Activated naive CD4-positive, alpha-beta T cell treated with anti-CD3 and anti-CD28 coated beads for 36 hours (primary cell): ENCODE measurements around the gene CYP26B1. TPM values are rescaled to one million over a fixed set of nuclear protein-coding genes. Genes with fewer than 3 reads are reported as not detected.

Experiments
- CTCF ChIA-PET: fragments of 350-600 bp; sonication (Branson Sonifier 250); formaldehyde crosslinking; loops from one replicate; lab custom pipeline; 2021; ENCODE audit warnings: antibody characterized with exemption; lab: Charles Lee
- DNase-seq: peaks from one replicate; pipeline ENCODE4 v3.0.0-alpha.2; 2020
- H3K27ac Mint-ChIP-seq: one replicate; pipeline ENCODE4 v1.8.0; 2021; ENCODE audit warnings: mild to moderate bottlenecking, mixed read lengths
- H3K27me3 Mint-ChIP-seq: one replicate; pipeline ENCODE4 v1.8.0; 2021; ENCODE audit warnings: low read depth, mixed read lengths
- H3K36me3 Mint-ChIP-seq: one replicate; pipeline ENCODE4 v1.8.0; 2021; ENCODE audit warnings: low read depth, mixed read lengths
- H3K4me1 Mint-ChIP-seq: one replicate; pipeline ENCODE4 v1.8.0; 2021; ENCODE audit warnings: low read depth, mixed read lengths
- H3K4me3 Mint-ChIP-seq: one replicate; pipeline ENCODE4 v1.8.0; 2021; ENCODE audit warnings: mild to moderate bottlenecking, moderate library complexity, mixed read lengths
- H3K9me3 Mint-ChIP-seq: one replicate; pipeline ENCODE4 v1.8.0; 2021; ENCODE audit warnings: mixed read lengths
- intact Hi-C: fragments of 100-400 bp; cut with micrococcal nuclease; formaldehyde crosslinking; loops from one replicate; pipeline ENCODE4 v1.15.1; 2023
- total RNA-seq, 2 experiments: library from RNA; stranded (reverse); gene quantifications; one replicate each; pipeline ENCODE4 v1.2.3, GENCODE V29; 2021

CYP26B1 gene
- total RNA-seq, 2 experiments from 2014 or later: not detected

- CTCF ChIA-PET: interaction anchor here (0.6 kb wide), 1 partner anchor 201 kb away, joined by 3 read pairs; no protein-coding TSS in a partner anchor
- intact Hi-C loops: no loop called here
- H3K27ac Mint-ChIP-seq: no peak overlapping the region
- no peaks in the 10 kb centered on the region for H3K36me3 Mint-ChIP-seq
- H3K4me3 Mint-ChIP-seq: no peak overlapping the region
- H3K4me1 Mint-ChIP-seq: no peaks in the 10 kb centered on the region
- no peaks in the 10 kb centered on the region for H3K27me3 Mint-ChIP-seq
- no peaks in the 10 kb centered on the region for H3K9me3 Mint-ChIP-seq
- DNase-seq: no peak
Measured at GRCh38 chr2:72131371-72131891, 16.2 kb downstream of the CYP26B1 start.

GRCh38 chr2:72130659-72131360 lies 16.9 kb downstream of the CYP26B1 start:
- intact Hi-C loops: no loop called here
- Mint-ChIP-seq H3K4me1 (no peaks in the 10 kb centered on the region), H3K4me3 (no peak overlapping the region), H3K9me3 (no peaks in the 10 kb centered on the region), H3K36me3 (no peaks in the 10 kb centered on the region), H3K27ac (no peak overlapping the region), H3K27me3 (no peaks in the 10 kb centered on the region)
- CTCF ChIA-PET: interaction anchor here (0.6 kb wide), 1 partner anchor 502 kb away, joined by 3 read pairs; no protein-coding TSS in a partner anchor
- DNase-seq: no peak

- Mint-ChIP-seq H3K9me3 (no peaks in the 10 kb centered on the region), H3K27me3 (no peaks in the 10 kb centered on the region), H3K4me1 (no peaks in the 10 kb centered on the region), H3K36me3 (no peaks in the 10 kb centered on the region), H3K27ac (no peak overlapping the region), H3K4me3 (no peak overlapping the region)
- CTCF ChIA-PET: interaction anchor here (0.6 kb wide), 1 partner anchor 503 kb away, joined by 3 read pairs; no protein-coding TSS in a partner anchor
- intact Hi-C loops: no loop called here
- DNase-seq: no peak
Measured at GRCh38 chr2:72129681-72130340, 17.9 kb downstream of the CYP26B1 start.

- Mint-ChIP-seq H3K27me3 (peaks cover 5% of the 10 kb centered on the region), H3K36me3 (no peaks in the 10 kb centered on the region), H3K9me3 (no peaks in the 10 kb centered on the region), H3K4me3 (no peak overlapping the region), H3K4me1 (no peaks in the 10 kb centered on the region), H3K27ac (no peak overlapping the region)
- intact Hi-C loops: no loop called here
- CTCF ChIA-PET: no interaction called here
- DNase-seq: no peak
Measured at GRCh38 chr2:72128843-72129227, 18.8 kb downstream of the CYP26B1 start.

GRCh38 chr2:72128059-72128842 lies 19.4 kb downstream of the CYP26B1 start:
- CTCF ChIA-PET: no interaction called here
- intact Hi-C loops: no loop called here
- H3K27me3 Mint-ChIP-seq: peaks cover 7% of the 10 kb centered on the region
- no peak overlapping the region for H3K27ac Mint-ChIP-seq
- no peaks in the 10 kb centered on the region for H3K9me3 Mint-ChIP-seq
- no peak overlapping the region for H3K4me3 Mint-ChIP-seq
- DNase-seq: no peak
- no peaks in the 10 kb centered on the region for H3K4me1 Mint-ChIP-seq
- H3K36me3 Mint-ChIP-seq: no peaks in the 10 kb centered on the region

GRCh38 chr2:72127401-72128058 lies 20.1 kb downstream of the CYP26B1 start:
- H3K9me3 Mint-ChIP-seq: peaks cover 3% of the 10 kb centered on the region
- H3K27me3 Mint-ChIP-seq: peaks cover 10% of the 10 kb centered on the region
- CTCF ChIA-PET: no interaction called here

GRCh38 chr2:72126186-72127100 lies 21.2 kb downstream of the CYP26B1 start:
- Mint-ChIP-seq H3K4me3 (no peak overlapping the region), H3K4me1 (no peaks in the 10 kb centered on the region), H3K36me3 (no peaks in the 10 kb centered on the region), H3K9me3 (peaks cover 6% of the 10 kb centered on the region), H3K27me3 (peaks cover 15% of the 10 kb centered on the region), H3K27ac (no peak overlapping the region)
- CTCF ChIA-PET: no interaction called here
- DNase-seq: no peak
- intact Hi-C loops: no loop called here

More at GRCh38 chr2:72127401-72128058, 20.1 kb downstream of the CYP26B1 start:
- intact Hi-C loops: no loop called here
- no peak overlapping the region for H3K4me3 Mint-ChIP-seq
- no peak overlapping the region for H3K27ac Mint-ChIP-seq
- no peaks in the 10 kb centered on the region for H3K4me1 Mint-ChIP-seq
- DNase-seq: no peak
- H3K36me3 Mint-ChIP-seq: no peaks in the 10 kb centered on the region

- no peaks in the 10 kb centered on the region for H3K4me1 Mint-ChIP-seq
- DNase-seq: no peak
- peaks cover 10% of the 10 kb centered on the region for H3K9me3 Mint-ChIP-seq
- intact Hi-C loops: no loop called here
- CTCF ChIA-PET: no interaction called here
- no peaks in the 10 kb centered on the region for H3K36me3 Mint-ChIP-seq
- H3K27me3 Mint-ChIP-seq: peaks cover 21% of the 10 kb centered on the region
- no peak overlapping the region for H3K4me3 Mint-ChIP-seq
- no peak overlapping the region for H3K27ac Mint-ChIP-seq
Measured at GRCh38 chr2:72124376-72124775, 23.3 kb downstream of the CYP26B1 start.

GRCh38 chr2:72121153-72121552 lies 26.5 kb downstream of the CYP26B1 start:
- no peak overlapping the region for H3K4me3 Mint-ChIP-seq
- intact Hi-C loops: no loop called here
- no peaks in the 10 kb centered on the region for H3K36me3 Mint-ChIP-seq
- no peak for DNase-seq
- H3K27me3 Mint-ChIP-seq: peaks cover 27% of the 10 kb centered on the region
- no peak overlapping the region for H3K27ac Mint-ChIP-seq
- peaks cover 10% of the 10 kb centered on the region for H3K9me3 Mint-ChIP-seq
- H3K4me1 Mint-ChIP-seq: no peaks in the 10 kb centered on the region
- CTCF ChIA-PET: no interaction called here

GRCh38 chr2:72118951-72119350 lies 28.7 kb downstream of the CYP26B1 start:
- intact Hi-C loops: no loop called here
- Mint-ChIP-seq H3K4me3 (no peak overlapping the region), H3K27ac (no peak overlapping the region), H3K4me1 (no peaks in the 10 kb centered on the region), H3K27me3 (peaks cover 23% of the 10 kb centered on the region), H3K9me3 (peaks cover 10% of the 10 kb centered on the region), H3K36me3 (no peaks in the 10 kb centered on the region)
- CTCF ChIA-PET: no interaction called here
- no peak for DNase-seq

- H3K9me3 Mint-ChIP-seq: peaks cover 10% of the 10 kb centered on the region
- H3K27ac Mint-ChIP-seq: no peak overlapping the region
- no peak overlapping the region for H3K4me3 Mint-ChIP-seq
- CTCF ChIA-PET: no interaction called here
- H3K27me3 Mint-ChIP-seq: peaks cover 21% of the 10 kb centered on the region
- intact Hi-C loops: no loop called here
- no peak for DNase-seq
- H3K36me3 Mint-ChIP-seq: no peaks in the 10 kb centered on the region
- no peaks in the 10 kb centered on the region for H3K4me1 Mint-ChIP-seq
Measured at GRCh38 chr2:72118386-72118785, 29.3 kb downstream of the CYP26B1 start.
